Epithelial cell of esophagus (primary cell): ENCODE measurements around the gene DOLK.

Experiments used
- DNase-seq: peaks from one replicate; pipeline ENCODE4 v3.0.0; 2010; ENCODE audit warnings: low read depth
- H3K4me3 ChIP-seq: 2 replicates; pipeline ENCODE4 v1.5.1; 2011; ENCODE audit warnings: mild to moderate bottlenecking, low read length, control low read depth
- TF ChIP-seq, protein P1 (sequence below): IDR thresholded peaks from 2 replicates; pipeline ENCODE4 v1.5.1; 2011; ENCODE audit warnings: low read depth, mild to moderate bottlenecking, low read length, control low read depth, inconsistent platforms; ENCODE audit not compliant: insufficient read depth; ENCODE audit errors: missing control alignments

The DOLK gene

DNA sequence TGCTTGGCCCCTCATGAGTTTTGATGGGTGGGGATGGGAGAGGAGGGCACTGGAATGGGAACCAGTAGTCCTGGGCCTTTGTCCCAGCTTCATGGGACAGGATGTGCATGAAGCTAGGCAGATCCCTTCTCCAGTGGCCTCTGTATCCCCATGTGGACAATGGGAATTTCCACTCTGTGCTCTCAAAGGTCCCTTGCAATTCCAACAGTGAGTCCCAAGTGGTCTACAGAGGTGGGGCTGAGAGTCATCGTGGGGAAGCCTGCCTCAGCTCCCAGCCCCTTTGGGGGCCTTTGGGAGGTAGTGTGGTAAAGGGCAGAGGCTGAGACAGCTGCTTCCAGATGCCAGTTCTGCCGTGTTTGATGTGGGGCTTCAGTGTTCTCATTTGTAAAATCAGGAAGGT is 28.5 kb downstream of the DOLK start:
- no peak overlapping the region for H3K4me3 ChIP-seq
- TF ChIP-seq, protein P1, sequence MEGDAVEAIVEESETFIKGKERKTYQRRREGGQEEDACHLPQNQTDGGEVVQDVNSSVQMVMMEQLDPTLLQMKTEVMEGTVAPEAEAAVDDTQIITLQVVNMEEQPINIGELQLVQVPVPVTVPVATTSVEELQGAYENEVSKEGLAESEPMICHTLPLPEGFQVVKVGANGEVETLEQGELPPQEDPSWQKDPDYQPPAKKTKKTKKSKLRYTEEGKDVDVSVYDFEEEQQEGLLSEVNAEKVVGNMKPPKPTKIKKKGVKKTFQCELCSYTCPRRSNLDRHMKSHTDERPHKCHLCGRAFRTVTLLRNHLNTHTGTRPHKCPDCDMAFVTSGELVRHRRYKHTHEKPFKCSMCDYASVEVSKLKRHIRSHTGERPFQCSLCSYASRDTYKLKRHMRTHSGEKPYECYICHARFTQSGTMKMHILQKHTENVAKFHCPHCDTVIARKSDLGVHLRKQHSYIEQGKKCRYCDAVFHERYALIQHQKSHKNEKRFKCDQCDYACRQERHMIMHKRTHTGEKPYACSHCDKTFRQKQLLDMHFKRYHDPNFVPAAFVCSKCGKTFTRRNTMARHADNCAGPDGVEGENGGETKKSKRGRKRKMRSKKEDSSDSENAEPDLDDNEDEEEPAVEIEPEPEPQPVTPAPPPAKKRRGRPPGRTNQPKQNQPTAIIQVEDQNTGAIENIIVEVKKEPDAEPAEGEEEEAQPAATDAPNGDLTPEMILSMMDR = no peak
- DNase-seq = no peak

DNA sequence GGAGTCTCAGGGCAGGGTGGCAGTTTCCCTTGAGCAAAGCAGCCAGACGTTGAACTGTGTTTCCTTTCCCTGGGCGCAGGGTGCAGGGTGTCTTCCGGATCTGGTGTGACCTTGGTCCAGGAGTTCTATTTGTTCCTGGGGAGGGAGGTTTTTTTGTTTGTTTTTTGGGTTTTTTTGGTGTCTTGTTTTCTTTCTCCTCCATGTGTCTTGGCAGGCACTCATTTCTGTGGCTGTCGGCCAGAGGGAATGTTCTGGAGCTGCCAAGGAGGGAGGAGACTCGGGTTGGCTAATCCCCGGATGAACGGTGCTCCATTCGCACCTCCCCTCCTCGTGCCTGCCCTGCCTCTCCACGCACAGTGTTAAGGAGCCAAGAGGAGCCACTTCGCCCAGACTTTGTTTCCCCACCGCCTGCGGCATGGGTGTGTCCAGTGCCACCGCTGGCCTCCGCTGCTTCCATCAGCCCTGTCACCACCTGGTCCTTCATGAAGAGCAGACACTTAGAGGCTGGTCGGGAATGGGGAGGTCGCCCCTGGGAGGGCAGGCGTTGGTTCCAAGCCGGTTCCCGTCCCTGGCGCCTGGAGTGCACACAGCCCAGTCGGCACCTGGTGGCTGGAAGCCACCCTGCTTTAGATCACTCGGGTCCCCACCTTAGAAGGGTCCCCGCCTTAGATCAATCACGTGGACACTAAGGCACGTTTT is 30.1 kb downstream of the DOLK start:
- TF ChIP-seq, protein P1 = no peak
- no peak overlapping the region for H3K4me3 ChIP-seq
- DNase-seq = peak; percentile 59

DNA sequence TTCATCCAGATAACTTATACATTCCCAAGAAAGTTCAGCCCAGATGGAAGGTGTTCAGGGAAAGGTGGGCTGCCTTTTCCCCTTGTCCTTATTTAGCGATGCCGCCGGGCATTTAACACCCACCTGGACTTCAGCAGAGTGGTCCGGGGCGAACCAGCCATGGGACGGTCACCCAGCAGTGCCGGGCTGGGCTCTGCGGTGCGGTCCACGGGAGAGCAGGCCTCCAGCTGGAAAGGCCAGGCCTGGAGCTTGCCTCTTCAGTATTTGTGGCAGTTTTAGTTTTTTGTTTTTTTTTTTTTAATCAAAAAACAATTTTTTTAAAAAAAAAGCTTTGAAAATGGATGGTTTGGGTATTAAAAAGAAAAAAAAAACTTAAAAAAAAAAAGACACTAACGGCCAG is 30.7 kb downstream of the DOLK start:
- H3K4me3 ChIP-seq = no peak overlapping the region
- TF ChIP-seq, protein P1 = no peak
- no peak for DNase-seq

DNA sequence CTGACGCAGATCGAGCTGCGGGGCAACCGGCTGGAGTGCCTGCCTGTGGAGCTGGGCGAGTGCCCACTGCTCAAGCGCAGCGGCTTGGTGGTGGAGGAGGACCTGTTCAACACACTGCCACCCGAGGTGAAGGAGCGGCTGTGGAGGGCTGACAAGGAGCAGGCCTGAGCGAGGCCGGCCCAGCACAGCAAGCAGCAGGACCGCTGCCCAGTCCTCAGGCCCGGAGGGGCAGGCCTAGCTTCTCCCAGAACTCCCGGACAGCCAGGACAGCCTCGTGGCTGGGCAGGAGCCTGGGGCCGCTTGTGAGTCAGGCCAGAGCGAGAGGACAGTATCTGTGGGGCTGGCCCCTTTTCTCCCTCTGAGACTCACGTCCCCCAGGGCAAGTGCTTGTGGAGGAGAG is 31.2 kb downstream of the DOLK start:
- DNase-seq = peak; percentile 44
- no peak overlapping the region for H3K4me3 ChIP-seq
- TF ChIP-seq, protein P1 = no peak

DNA sequence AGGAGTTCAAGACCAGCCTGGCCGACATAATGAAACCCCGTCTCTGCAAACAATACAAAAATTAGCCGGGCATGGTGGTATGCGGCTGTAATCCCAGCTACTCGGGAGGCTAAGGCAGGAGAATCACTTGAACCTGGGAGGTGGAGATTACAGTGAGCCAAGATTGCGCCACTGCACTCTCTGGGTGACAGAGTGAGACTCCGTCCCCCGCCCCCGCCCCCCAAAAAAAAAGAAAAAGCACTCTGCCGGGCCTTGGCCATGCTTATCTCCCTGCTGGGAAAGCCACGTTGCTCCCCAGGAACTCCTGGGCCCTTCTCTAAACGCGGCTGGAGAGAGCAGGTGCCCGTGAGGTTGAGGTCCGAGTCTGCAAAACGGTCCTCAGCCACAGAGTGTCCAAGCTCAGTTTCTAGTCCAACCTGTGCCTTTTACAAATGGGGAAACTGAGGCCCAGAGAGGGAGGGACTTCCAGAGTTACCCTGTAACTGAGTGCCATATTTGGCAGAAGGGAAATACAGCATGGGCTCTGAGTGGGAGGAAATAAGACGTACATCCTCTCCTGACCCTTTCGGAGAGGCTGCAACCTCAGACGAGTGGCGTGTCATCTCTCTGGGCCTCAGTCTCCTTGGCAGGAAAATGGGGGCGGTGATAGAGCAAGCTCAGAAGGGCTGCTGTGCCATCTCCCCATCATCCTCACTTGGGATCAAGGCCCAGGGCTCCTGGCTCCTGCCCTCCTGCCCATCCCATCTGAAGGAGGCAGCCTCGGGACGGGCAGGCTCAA is 33.2 kb downstream of the DOLK start:
- H3K4me3 ChIP-seq = peak overlapping the region; percentile 57
- no peak for DNase-seq

DNA sequence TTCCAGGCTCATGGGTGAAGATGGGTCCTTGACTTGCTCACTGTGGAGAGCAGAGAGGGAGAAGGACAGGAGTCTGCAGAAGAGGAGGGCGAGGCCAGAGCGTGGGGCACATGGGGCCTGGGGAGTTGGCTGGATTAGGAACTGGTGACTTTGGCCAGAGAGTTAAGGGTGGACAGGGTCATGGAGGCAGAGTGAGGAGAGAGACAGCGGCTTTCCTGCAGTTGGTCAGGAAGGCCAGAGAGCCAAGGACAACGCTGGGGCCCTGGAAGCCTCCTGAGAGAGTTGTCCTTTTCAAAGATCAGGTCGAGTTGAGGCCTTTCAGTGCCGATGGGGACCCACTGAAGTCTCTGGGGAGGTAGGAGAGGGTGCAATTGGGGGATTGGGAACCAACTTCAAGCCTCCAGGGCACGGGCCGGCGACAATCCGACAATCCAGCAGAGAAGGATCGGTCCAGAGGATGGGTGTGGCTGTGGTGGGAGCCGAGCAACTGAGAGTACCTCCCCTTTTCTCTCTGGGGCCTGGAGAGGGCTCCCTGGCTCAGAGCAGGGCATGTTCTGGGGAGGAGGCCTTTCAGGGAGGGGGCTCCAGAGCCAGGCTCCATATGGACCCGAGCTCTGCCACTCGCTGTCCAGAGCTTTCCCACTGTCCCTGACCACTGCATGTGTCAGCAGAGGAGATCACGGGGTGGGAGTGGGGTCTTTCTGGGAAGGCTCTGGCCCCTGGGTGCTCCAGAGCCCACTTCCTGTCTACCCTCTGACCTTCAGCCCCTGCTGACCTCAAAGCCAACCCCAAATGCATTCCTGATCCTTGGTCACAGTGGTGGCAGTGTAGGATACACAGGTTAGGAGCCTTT is 34.1 kb downstream of the DOLK start:
- TF ChIP-seq, protein P1 = no peak
- no peak for DNase-seq
- H3K4me3 ChIP-seq = peak overlapping the region; percentile 57

More for the DNA sequence above, 33.2 kb downstream of the DOLK start:
- TF ChIP-seq, protein P1 = no peak
